Effector CD8-positive, alpha-beta T cell (primary cell): ENCODE measurements around the gene TRIM63.
"Not testable (repeated sequence)": the region's sequence is repeated elsewhere in the genome, so short reads cannot be mapped to it uniquely, and the experiment has no call there.

ENCODE experiments used
- DNase-seq: peaks from one replicate; lab custom pipeline; 2025; lab: John Stamatoyannopoulos, UW
- total RNA-seq, 4 experiments: gene quantifications; one replicate each; lab custom pipeline; 2026; lab: John Stamatoyannopoulos, UW

Gene TRIM63
- total RNA-seq: 0 to 0.12 (median 0.04) reads per million in 4 experiments

- no peak for DNase-seq
These were observed at the start of gene TRIM63 for GRCh38 chr1:26067432-26067911. Gene TRIM63 (minus strand): TSS chr1:26067630. CDS start chr1:26067494, 136 bp downstream.

GRCh38 chr1:26114165-26114927 lies 46.9 kb upstream of the TRIM63 start:
- no peak for DNase-seq

GRCh38 chr1:26112407-26112775 lies 45.0 kb upstream of the TRIM63 start:
- DNase-seq: no peak

- DNase-seq: peak; percentile 91
These were observed 44.3 kb upstream of the TRIM63 start, which contains the start of gene PDIK1L for GRCh38 chr1:26111530-26112406. Gene PDIK1L (plus strand): TSS chr1:26111824. CDS start chr1:26114309, 2,485 bp downstream.

GRCh38 chr1:26110731-26111529 lies 43.5 kb upstream of the TRIM63 start:
- peak; percentile 63 for DNase-seq

GRCh38 chr1:26109229-26110164 lies 42.1 kb upstream of the TRIM63 start:
- DNase-seq: no peak

- not testable (repeated sequence) for DNase-seq
These were observed 37.8 kb upstream of the TRIM63 start for GRCh38 chr1:26105226-26105548.

GRCh38 chr1:26102526-26102925 lies 35.1 kb upstream of the TRIM63 start:
- DNase-seq: no peak

GRCh38 chr1:26102119-26102518 lies 34.7 kb upstream of the TRIM63 start:
- no peak for DNase-seq

- not testable (repeated sequence) for DNase-seq
These were observed 32.8 kb upstream of the TRIM63 start for GRCh38 chr1:26100204-26100603.

- DNase-seq: no peak
These were observed 32.4 kb upstream of the TRIM63 start for GRCh38 chr1:26099780-26100179.

- no peak for DNase-seq
These were observed 31.2 kb upstream of the TRIM63 start for GRCh38 chr1:26098602-26099001.

GRCh38 chr1:26097696-26098095 lies 30.3 kb upstream of the TRIM63 start:
- no peak for DNase-seq

- DNase-seq: no peak
These were observed 29.0 kb upstream of the TRIM63 start for GRCh38 chr1:26096471-26096870.

GRCh38 chr1:26094677-26095383 lies 27.4 kb upstream of the TRIM63 start:
- no peak for DNase-seq

- no peak for DNase-seq
These were observed 26.7 kb upstream of the TRIM63 start for GRCh38 chr1:26094076-26094669.

- DNase-seq: not testable (repeated sequence)
These were observed 26.1 kb upstream of the TRIM63 start for GRCh38 chr1:26093569-26093968.

GRCh38 chr1:26092422-26092821 lies 25.0 kb upstream of the TRIM63 start:
- no peak for DNase-seq

- no peak for DNase-seq
These were observed 23.5 kb upstream of the TRIM63 start for GRCh38 chr1:26090893-26091292.

GRCh38 chr1:26089125-26089524 lies 21.7 kb upstream of the TRIM63 start:
- DNase-seq: no peak
